OCI-LY7 (cell line): ENCODE data around the gene TAPT1. TPM values are rescaled to one million over a fixed set of nuclear protein-coding genes. Genes with fewer than 3 reads are reported as not detected.

ENCODE experiments used
- BruUV-seq: library from RNA; stranded (reverse); fragments of 400-500 nt; replicated peaks from 2 replicates; lab custom pipeline; 2021; lab: Mats Ljungman, UMichigan
- CTCF ChIA-PET: fragments of 300-600 bp; sonication (Branson Sonifier 250); formaldehyde crosslinking; loops from one replicate; lab custom pipeline; 2022; ENCODE audit warnings: antibody characterized with exemption; ENCODE audit not compliant: unreplicated experiment; lab: Charles Lee
- POLR2A ChIA-PET: fragments of 300-600 bp; sonication (Branson Sonifier 250); formaldehyde crosslinking; loops from one replicate; lab custom pipeline; 2022; ENCODE audit warnings: antibody characterized with exemption; lab: Charles Lee
- DNase-seq: peaks from one replicate; pipeline ENCODE4 v3.0.0-alpha.2; 2015; ENCODE audit warnings: low spot score
- H2AFZ ChIP-seq: fragments of 200-600 bp; sonication (generic), shearing (Covaris generic); 2 replicates; pipeline ENCODE4 v1.6.1; 2014; ENCODE audit warnings: mild to moderate bottlenecking, antibody characterized with exemption, low read length, moderate library complexity
- H3K27ac ChIP-seq: fragments of 200-600 bp; sonication (generic); 2 replicates; pipeline ENCODE4 v1.5.1; 2014; ENCODE audit warnings: mixed run types, low read depth, mild to moderate bottlenecking, moderate library complexity, low read length, inconsistent platforms; ENCODE audit not compliant: poor library complexity, severe bottlenecking
- H3K36me3 ChIP-seq: fragments of 200-600 bp; sonication (generic); 2 replicates; pipeline ENCODE4 v1.6.1; 2014; ENCODE audit warnings: mild to moderate bottlenecking, antibody characterized with exemption, low read length, moderate library complexity, mixed read lengths; ENCODE audit not compliant: insufficient read depth
- H3K4me1 ChIP-seq: fragments of 200-600 bp; sonication (generic); 2 replicates; pipeline ENCODE4 v1.5.1; 2014; ENCODE audit warnings: mild to moderate bottlenecking, low read length; ENCODE audit not compliant: insufficient read depth, poor library complexity, severe bottlenecking
- H3K4me2 ChIP-seq: fragments of 200-600 bp; sonication (generic); 2 replicates; pipeline ENCODE4 v1.6.1; 2014; ENCODE audit warnings: mild to moderate bottlenecking, low read length
- H3K4me3 ChIP-seq: fragments of 200-600 bp; sonication (generic); 2 replicates; pipeline ENCODE4 v1.5.1; 2014; ENCODE audit warnings: mild to moderate bottlenecking, low read depth, low read length; ENCODE audit not compliant: poor library complexity, severe bottlenecking
- H3K79me2 ChIP-seq: fragments of 200-600 bp; sonication (generic); 2 replicates; pipeline ENCODE4 v1.6.1; 2016; ENCODE audit warnings: low read depth, mild to moderate bottlenecking, low read length, moderate library complexity, mixed read lengths; ENCODE audit not compliant: insufficient read depth
- H3K9me2 ChIP-seq: fragments of 200-600 bp; sonication (generic); 2 replicates; pipeline ENCODE4 v1.6.1; 2016; ENCODE audit warnings: mild to moderate bottlenecking, low read length, mixed read lengths; ENCODE audit not compliant: insufficient read depth
- H3K9me3 ChIP-seq: fragments of 200-600 bp; sonication (generic); 2 replicates; pipeline ENCODE4 v1.6.1; 2014; ENCODE audit warnings: mild to moderate bottlenecking, mixed run types, low read length, mixed read lengths
- H4K20me1 ChIP-seq: fragments of 200-600 bp; sonication (generic); 2 replicates; pipeline ENCODE4 v1.6.1; 2014; ENCODE audit warnings: mild to moderate bottlenecking, antibody characterized with exemption, low read length, moderate library complexity, mixed read lengths; ENCODE audit not compliant: insufficient read depth
- intact Hi-C: fragments of 100-400 bp; cut with micrococcal nuclease; formaldehyde crosslinking; loops from one replicate; pipeline ENCODE4 v1.10.0; 2022; ENCODE audit not compliant: unreplicated experiment
- small RNA-seq: library from RNA; depleted of rRNA; stranded (forward); fragments of <200 nt; gene quantifications from one replicate; pipeline ENCODE3, GENCODE V24; 2014
- total RNA-seq, 2 experiments: library from RNA; depleted of rRNA in 1 of 2; stranded (reverse); fragments of >200 nt in 1 of 2; shearing (Covaris generic) in 1 of 2; gene quantifications; 2 replicates each; pipeline ENCODE4 v1.2.3, GENCODE V29; 2014 to 2022
- TF ChIP-seq, protein P1 (sequence below): fragments of 200-600 bp; sonication (generic); conservative IDR thresholded peaks from 2 replicates; pipeline ENCODE4 v1.5.1; 2014; ENCODE audit warnings: mild to moderate bottlenecking, antibody characterized with exemption, low read length, moderate library complexity, mixed read lengths

Gene TAPT1
- total RNA-seq, 2 experiments from 2014 or later, result 34.3 to 66.6 TPM

DNA sequence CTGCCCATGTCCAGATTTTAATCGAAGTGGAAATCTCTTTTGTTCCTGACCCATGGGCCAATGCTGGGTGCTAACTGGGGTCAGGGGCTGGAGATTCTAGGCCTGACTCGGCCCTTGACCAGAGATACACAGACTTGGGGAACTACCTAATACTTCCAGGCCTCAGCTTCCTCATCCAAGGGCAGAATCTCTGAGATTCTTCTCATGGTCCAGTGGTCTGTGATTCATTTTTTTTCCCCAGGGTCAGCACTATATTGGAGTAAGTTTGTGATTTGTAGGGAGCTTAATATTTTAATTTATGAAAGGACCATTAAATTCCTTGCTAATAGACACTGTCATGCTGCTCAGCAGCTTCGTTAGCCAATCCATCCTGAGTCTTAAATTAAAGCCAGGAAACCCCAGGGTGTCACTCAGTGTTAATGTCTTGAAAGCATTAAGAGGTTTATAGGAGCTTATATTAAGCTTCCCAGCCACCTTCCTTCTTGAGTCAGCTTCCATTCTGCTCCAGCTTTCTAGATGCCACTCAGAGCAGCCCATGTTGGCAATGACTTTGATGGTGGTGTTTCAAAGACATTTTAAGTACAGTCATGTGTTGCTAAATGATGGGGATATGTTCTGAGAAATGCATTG is 115.5 kb downstream of the TAPT1 start:
- no peaks in the 10 kb centered on the region for H3K79me2 ChIP-seq
- H3K27ac ChIP-seq, result no peak overlapping the region
- H2AFZ ChIP-seq, result no peak overlapping the region
- no peaks in the 10 kb centered on the region for H3K4me1 ChIP-seq
- no peak overlapping the region for H3K4me3 ChIP-seq
- no peak overlapping the region for H3K4me2 ChIP-seq
- no peak for DNase-seq
- TF ChIP-seq, protein P1, sequence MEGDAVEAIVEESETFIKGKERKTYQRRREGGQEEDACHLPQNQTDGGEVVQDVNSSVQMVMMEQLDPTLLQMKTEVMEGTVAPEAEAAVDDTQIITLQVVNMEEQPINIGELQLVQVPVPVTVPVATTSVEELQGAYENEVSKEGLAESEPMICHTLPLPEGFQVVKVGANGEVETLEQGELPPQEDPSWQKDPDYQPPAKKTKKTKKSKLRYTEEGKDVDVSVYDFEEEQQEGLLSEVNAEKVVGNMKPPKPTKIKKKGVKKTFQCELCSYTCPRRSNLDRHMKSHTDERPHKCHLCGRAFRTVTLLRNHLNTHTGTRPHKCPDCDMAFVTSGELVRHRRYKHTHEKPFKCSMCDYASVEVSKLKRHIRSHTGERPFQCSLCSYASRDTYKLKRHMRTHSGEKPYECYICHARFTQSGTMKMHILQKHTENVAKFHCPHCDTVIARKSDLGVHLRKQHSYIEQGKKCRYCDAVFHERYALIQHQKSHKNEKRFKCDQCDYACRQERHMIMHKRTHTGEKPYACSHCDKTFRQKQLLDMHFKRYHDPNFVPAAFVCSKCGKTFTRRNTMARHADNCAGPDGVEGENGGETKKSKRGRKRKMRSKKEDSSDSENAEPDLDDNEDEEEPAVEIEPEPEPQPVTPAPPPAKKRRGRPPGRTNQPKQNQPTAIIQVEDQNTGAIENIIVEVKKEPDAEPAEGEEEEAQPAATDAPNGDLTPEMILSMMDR, result no peak
- ChIA-PET CTCF (no interaction called here), POLR2A (interaction anchor here (0.7 to 1.2 kb wide), 2 partner anchors 10 to 21 kb away, joined by 3 read pairs; no protein-coding TSS in a partner anchor)
- no peaks in the 10 kb centered on the region for H4K20me1 ChIP-seq
- H3K36me3 ChIP-seq, result no peaks in the 10 kb centered on the region
- no peaks in the 10 kb centered on the region for H3K9me3 ChIP-seq
- intact Hi-C loops, result no loop called here
- no peaks in the 10 kb centered on the region for H3K9me2 ChIP-seq
- BruUV-seq, result no TSS peak

Small RNAs within 50 kb of the gene (small RNA-seq; reads per million reads assigned to genes)
- not detected for gene RPS21P4

Other genes with a start within 250 kb of the TAPT1 start
- gene PROM1, start 142.4 kb downstream of the TAPT1 start, total RNA-seq (2014; rRNA removed; shearing (Covaris generic)), result not detected in 2 replicates
- gene PROM1, start 142.4 kb downstream of the TAPT1 start, total RNA-seq (2022), result not detected in 2 replicates